BLaER1 (cell line): ENCODE results near the gene TWSG1.

ENCODE experiments used
- H3K27ac ChIP-seq: shearing (Covaris generic); formaldehyde crosslinking; 2 replicates; pipeline ENCODE4 v1.8.1; 2022
- H3K27me3 ChIP-seq: shearing (Covaris generic); formaldehyde crosslinking; 2 replicates; pipeline ENCODE4 v1.8.1; 2022
- H3K36me3 ChIP-seq: shearing (Covaris generic); formaldehyde crosslinking; 2 replicates; pipeline ENCODE4 v1.8.1; 2022
- H3K4me1 ChIP-seq: shearing (Covaris generic); formaldehyde crosslinking; 2 replicates; pipeline ENCODE4 v1.8.1; 2022
- H3K4me2 ChIP-seq: shearing (Covaris generic); formaldehyde crosslinking; 2 replicates; pipeline ENCODE4 v1.8.1; 2022
- H3K4me3 ChIP-seq: shearing (Covaris generic); formaldehyde crosslinking; 2 replicates; pipeline ENCODE4 v1.8.1; 2022
- H3K9ac ChIP-seq: shearing (Covaris generic); formaldehyde crosslinking; 2 replicates; pipeline ENCODE4 v1.8.1; 2022
- H3K9me3 ChIP-seq: shearing (Covaris generic); formaldehyde crosslinking; 2 replicates; pipeline ENCODE4 v1.8.1; 2022
- H4K20me1 ChIP-seq: shearing (Covaris generic); formaldehyde crosslinking; 2 replicates; pipeline ENCODE4 v1.8.1; 2022
- Cebpa-rat ChIP-seq: shearing (Covaris generic); IDR thresholded peaks from 2 replicates; pipeline ENCODE4 v1.8.1; 2022

Gene TWSG1

DNA sequence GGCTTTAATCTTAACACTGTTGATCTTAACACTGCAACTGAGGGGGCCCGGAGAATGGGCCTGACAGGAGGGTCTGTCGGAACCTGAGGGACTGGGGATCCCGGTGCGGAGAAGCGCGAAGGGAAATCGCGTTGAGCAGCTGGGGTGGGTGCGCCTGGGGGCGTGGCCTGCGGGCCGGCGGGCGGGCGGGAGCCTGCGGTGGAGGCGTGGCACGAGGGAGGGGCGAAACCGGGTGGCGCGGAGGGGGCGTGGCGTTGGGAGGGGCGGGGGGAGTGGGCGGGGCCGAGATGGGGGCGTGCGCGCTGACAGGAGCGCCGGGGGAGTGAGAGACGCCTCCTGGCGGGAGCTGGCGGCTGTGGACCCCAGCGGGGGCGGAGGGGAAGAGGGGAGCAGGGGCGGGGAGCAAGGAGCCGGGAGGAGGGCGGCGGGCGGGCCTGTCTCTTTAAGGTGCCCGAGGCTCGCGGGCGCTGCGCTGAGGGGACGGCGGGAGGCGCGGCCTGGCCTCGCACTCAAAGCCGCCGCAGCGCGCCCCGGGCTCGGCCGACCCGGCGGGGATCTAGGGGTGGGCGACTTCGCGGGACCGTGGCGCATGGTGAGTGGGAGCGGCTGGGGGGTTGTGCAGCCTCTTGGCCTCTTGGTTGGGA is at the start of gene TWSG1:
Gene TWSG1 (plus strand): TSS at position 445 of the 644 bp plus-strand sequence. CDS start 2,457 bp downstream, outside the sequence.
- Histone ChIP-seq H3K27ac (peak within 1 kb of the TSS; percentile 86), H3K4me3 (peak within 1 kb of the TSS; percentile 97), H3K36me3 (peaks cover 17% of the 10 kb centered on the region), H4K20me1 (no peaks in the 10 kb centered on the region), H3K4me1 (peaks cover 17% of the 10 kb centered on the region), H3K4me2 (peak within 1 kb of the TSS; percentile 93), H3K9me3 (peaks cover 10% of the 10 kb centered on the region), H3K27me3 (no peaks in the 10 kb centered on the region), H3K9ac (peak within 1 kb of the TSS; percentile 93)
- TF ChIP-seq Cebpa-rat = no peak

- Histone ChIP-seq H3K9ac (no peak overlapping the region), H3K4me3 (no peak overlapping the region), H3K4me1 (no peaks in the 10 kb centered on the region), H3K27me3 (no peaks in the 10 kb centered on the region), H3K27ac (no peak overlapping the region), H3K36me3 (peaks cover 8% of the 10 kb centered on the region), H4K20me1 (no peaks in the 10 kb centered on the region), H3K4me2 (no peak overlapping the region), H3K9me3 (peaks cover 19% of the 10 kb centered on the region)
- TF ChIP-seq Cebpa-rat = no peak
These were observed 49.0 kb upstream of the TWSG1 start for GRCh38 chr18:9285604-9286003.

- no peaks in the 10 kb centered on the region for H3K27me3 ChIP-seq
These were observed 47.5 kb upstream of the TWSG1 start for GRCh38 chr18:9287036-9287435.

DNA sequence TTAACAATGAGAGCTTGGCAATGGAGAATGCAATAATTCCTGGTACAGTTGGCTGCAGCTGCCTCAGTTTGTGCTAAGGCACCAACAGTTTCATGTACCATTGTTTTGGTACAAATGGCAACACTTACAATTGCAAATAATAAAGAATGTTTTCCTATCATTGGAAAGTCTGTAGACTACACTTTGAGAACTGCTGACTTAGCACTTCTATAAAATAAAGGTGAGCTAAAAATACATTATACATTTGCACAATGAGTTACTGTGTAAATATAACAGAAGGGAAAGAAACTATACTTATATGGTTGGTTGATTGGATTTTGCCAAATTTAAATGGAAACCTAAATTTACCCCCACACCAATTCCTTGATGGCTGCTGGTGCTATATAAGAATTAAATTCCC is 44.9 kb upstream of the TWSG1 start:
- Histone ChIP-seq H3K36me3 (no peaks in the 10 kb centered on the region), H3K27me3 (no peaks in the 10 kb centered on the region), H3K4me3 (no peak overlapping the region), H3K9me3 (peaks cover 46% of the 10 kb centered on the region), H3K4me2 (no peak overlapping the region), H3K9ac (no peak overlapping the region), H3K4me1 (no peaks in the 10 kb centered on the region), H3K27ac (no peak overlapping the region), H4K20me1 (no peaks in the 10 kb centered on the region)
- no peak for TF ChIP-seq Cebpa-rat

More at GRCh38 chr18:9287036-9287435, 47.5 kb upstream of the TWSG1 start:
- no peak for TF ChIP-seq Cebpa-rat
- Histone ChIP-seq H3K4me1 (no peaks in the 10 kb centered on the region), H3K9ac (no peak overlapping the region), H3K27ac (no peak overlapping the region), H3K36me3 (0 out of 2 replicates have a peak, but pooled peaks cover 3% of the 10 kb centered on the region), H3K4me2 (no peak overlapping the region), H4K20me1 (no peaks in the 10 kb centered on the region), H3K9me3 (peaks cover 31% of the 10 kb centered on the region), H3K4me3 (no peak overlapping the region)

GRCh38 chr18:9290156-9290555 is 44.4 kb upstream of the TWSG1 start:
- Histone ChIP-seq H3K4me1 (no peaks in the 10 kb centered on the region), H3K36me3 (no peaks in the 10 kb centered on the region), H3K9me3 (peaks cover 41% of the 10 kb centered on the region), H3K9ac (no peak overlapping the region), H3K27me3 (no peaks in the 10 kb centered on the region), H3K27ac (no peak overlapping the region), H4K20me1 (no peaks in the 10 kb centered on the region), H3K4me3 (no peak overlapping the region), H3K4me2 (no peak overlapping the region)
- no peak for TF ChIP-seq Cebpa-rat

- H3K4me2 ChIP-seq = no peak overlapping the region
- no peak for TF ChIP-seq Cebpa-rat
- no peak overlapping the region for H3K9ac ChIP-seq
- peaks cover 54% of the 10 kb centered on the region for H3K9me3 ChIP-seq
- H3K36me3 ChIP-seq = no peaks in the 10 kb centered on the region
- no peaks in the 10 kb centered on the region for H3K27me3 ChIP-seq
- H3K4me1 ChIP-seq = no peaks in the 10 kb centered on the region
- no peak overlapping the region for H3K27ac ChIP-seq
- H4K20me1 ChIP-seq = no peaks in the 10 kb centered on the region
- H3K4me3 ChIP-seq = no peak overlapping the region
These were observed 42.5 kb upstream of the TWSG1 start for GRCh38 chr18:9292047-9292446.

- no peak overlapping the region for H3K4me2 ChIP-seq
- no peaks in the 10 kb centered on the region for H3K4me1 ChIP-seq
- H3K9ac ChIP-seq = no peak overlapping the region
- peaks cover 64% of the 10 kb centered on the region for H3K9me3 ChIP-seq
- H3K36me3 ChIP-seq = no peaks in the 10 kb centered on the region
- H3K27me3 ChIP-seq = no peaks in the 10 kb centered on the region
- no peak for TF ChIP-seq Cebpa-rat
- no peak overlapping the region for H3K27ac ChIP-seq
- H4K20me1 ChIP-seq = no peaks in the 10 kb centered on the region
- no peak overlapping the region for H3K4me3 ChIP-seq
These were observed 40.6 kb upstream of the TWSG1 start for GRCh38 chr18:9293948-9294347.

GRCh38 chr18:9296233-9297006 is 38.2 kb upstream of the TWSG1 start:
- H3K36me3 ChIP-seq = no peaks in the 10 kb centered on the region
- H3K27ac ChIP-seq = no peak overlapping the region
- H4K20me1 ChIP-seq = no peaks in the 10 kb centered on the region
- no peak for TF ChIP-seq Cebpa-rat
- no peaks in the 10 kb centered on the region for H3K4me1 ChIP-seq
- H3K4me2 ChIP-seq = no peak overlapping the region
- no peak overlapping the region for H3K9ac ChIP-seq
- H3K27me3 ChIP-seq = no peaks in the 10 kb centered on the region
- no peak overlapping the region for H3K4me3 ChIP-seq
- H3K9me3 ChIP-seq = peaks cover 50% of the 10 kb centered on the region

DNA sequence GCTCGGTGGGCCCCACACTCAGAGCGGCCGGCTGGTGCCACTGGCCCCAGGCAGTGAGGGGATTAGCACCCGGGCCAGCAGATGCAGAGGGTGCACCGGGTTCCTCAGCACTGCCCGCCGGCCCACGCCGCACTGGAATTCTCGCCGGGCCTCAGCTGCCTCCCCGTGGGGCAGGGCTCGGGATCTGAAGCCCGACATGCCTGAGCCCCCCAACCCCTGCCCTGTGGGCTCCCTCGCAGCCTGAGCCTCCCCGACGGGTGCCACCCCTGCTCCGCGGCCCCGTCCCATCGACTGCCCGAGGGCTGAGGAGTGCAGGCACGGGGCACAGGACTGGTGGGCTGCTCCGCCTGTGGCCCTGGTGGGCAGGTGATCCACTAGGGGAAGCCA is 37.6 kb upstream of the TWSG1 start:
- Histone ChIP-seq H3K9ac (no peak overlapping the region), H3K4me1 (no peaks in the 10 kb centered on the region), H3K27ac (no peak overlapping the region), H4K20me1 (no peaks in the 10 kb centered on the region), H3K27me3 (no peaks in the 10 kb centered on the region), H3K9me3 (peaks cover 46% of the 10 kb centered on the region), H3K36me3 (no peaks in the 10 kb centered on the region), H3K4me3 (no peak overlapping the region), H3K4me2 (no peak overlapping the region)
- TF ChIP-seq Cebpa-rat = no peak

- H3K27ac ChIP-seq = no peak overlapping the region
- H3K27me3 ChIP-seq = no peaks in the 10 kb centered on the region
- peaks cover 20% of the 10 kb centered on the region for H3K9me3 ChIP-seq
- no peak overlapping the region for H3K4me3 ChIP-seq
- H3K36me3 ChIP-seq = no peaks in the 10 kb centered on the region
- no peaks in the 10 kb centered on the region for H4K20me1 ChIP-seq
- H3K4me1 ChIP-seq = no peaks in the 10 kb centered on the region
- no peak overlapping the region for H3K9ac ChIP-seq
- TF ChIP-seq Cebpa-rat = no peak
- H3K4me2 ChIP-seq = no peak overlapping the region
These were observed 30.0 kb upstream of the TWSG1 start for GRCh38 chr18:9304388-9305070.
